KBM-7 (cell line): ENCODE measurements around the gene RANBP3.
A peak's percentile ranks its signal among the peaks of the same experiment; 100 is the strongest.
"Not testable (repeated sequence)": the region's sequence is repeated elsewhere in the genome, so short reads cannot be mapped to it uniquely, and the experiment has no call there.

ENCODE experiments used
- DNase-seq: peaks from one replicate; pipeline ENCODE4 v3.0.0-alpha.2; 2015
- in situ Hi-C: fragments of 300-500 bp; cut with MboI; formaldehyde crosslinking; loops from 2 replicates; pipeline ENCODE4 v1.14.3; 2020; ENCODE audit warnings: low sequenced_read_pairs, low pct_unique_long_range_greater_than_20kb, mixed read lengths

RANBP3 gene

GRCh38 chr19:5969476-5969875, 8.5 kb downstream of the RANBP3 start:
- DNase-seq: no peak
- in situ Hi-C loops: no loop called here

- no peak for DNase-seq
- in situ Hi-C loops: no loop called here
Observed at GRCh38 chr19:5968431-5969373, 9.2 kb downstream of the RANBP3 start.

DNA sequence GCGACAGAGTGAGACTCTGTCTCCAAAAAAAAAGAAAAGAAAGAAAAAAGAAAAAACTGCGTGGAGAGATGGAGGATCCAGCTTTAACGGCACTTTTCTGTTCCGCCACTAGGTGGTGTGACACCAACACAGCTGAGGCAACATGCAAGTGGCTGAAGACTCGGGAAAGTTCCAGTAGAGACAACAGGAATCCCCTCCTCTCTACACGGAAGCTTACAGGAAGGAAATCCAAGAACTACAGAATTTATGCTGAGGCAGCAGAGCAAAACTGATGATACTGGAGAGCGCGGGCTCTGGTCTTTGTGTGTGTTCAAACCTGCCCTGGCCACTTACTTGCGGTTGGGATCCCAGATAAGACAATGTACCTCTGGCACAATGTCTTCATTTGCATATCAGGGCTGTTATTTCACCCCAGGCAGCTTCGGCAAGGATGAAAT, 9.9 kb downstream of the RANBP3 start:
- in situ Hi-C loops: no loop called here
- DNase-seq: peak; percentile 74

DNA sequence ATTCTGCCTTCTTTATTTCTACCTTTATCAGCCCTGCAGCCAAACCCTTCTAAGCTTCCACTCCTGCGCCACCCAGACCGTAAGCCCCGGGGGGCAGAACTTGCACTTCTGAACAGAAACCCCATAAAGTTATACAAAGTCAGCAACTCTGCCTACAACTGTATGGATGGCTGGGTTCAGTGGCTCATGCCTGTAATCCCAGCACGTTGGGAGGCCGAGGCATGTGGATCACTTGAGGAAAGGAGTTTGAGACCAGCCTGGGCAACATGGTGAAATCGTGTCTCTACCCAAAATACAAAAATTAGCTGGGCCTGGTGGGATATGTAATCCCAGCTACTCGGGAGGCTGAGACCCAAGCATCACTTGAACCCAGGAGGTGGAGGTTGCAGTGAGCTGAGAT, 10.4 kb downstream of the RANBP3 start:
- in situ Hi-C loops: no loop called here
- DNase-seq: no peak

- in situ Hi-C loops: no loop called here
- no peak for DNase-seq
Observed at GRCh38 chr19:5966941-5967340, 11.0 kb downstream of the RANBP3 start.

- no peak for DNase-seq
- in situ Hi-C loops: no loop called here
Observed at GRCh38 chr19:5966215-5966614, 11.7 kb downstream of the RANBP3 start.

DNA sequence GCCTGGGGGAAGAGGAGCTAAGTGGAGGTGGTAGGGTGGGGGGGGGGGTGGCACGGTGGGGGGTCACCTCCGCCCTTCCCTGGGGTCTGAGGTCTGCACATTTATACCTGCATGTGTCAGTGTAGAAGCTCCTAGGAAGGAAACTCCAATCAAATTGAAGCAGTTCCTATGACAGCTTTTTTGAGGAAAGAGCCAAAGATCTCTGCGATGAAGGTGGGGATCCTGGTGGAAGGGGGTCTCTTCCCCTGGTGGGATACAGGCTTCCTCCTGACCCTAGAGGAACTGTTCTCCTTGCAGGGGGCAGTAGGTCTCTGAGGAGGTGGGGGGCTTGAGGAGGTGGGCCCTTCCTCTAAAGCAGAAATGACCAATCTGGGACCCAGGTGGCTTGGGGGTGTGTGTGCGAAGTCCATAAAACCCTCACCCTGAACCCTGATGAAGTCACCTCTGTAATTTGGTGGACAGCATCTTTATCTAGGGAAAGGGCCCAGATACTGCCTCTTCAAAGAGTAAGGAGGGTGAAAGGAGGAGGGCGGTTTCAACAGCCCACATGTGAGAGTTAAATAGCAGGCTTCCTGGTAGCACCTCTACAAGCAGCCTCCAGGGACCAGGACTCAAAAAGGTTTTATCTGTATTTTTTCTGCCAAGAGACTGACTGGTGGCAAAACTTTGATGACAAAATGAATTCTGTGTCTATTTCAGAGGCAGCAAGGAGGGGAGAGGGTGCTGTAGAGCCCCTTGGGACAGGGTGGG, 12.9 kb downstream of the RANBP3 start:
- in situ Hi-C loops: no loop called here
- no peak for DNase-seq

- in situ Hi-C loops: no loop called here
- no peak for DNase-seq
Observed at GRCh38 chr19:5963855-5964254, 14.1 kb downstream of the RANBP3 start.

DNA sequence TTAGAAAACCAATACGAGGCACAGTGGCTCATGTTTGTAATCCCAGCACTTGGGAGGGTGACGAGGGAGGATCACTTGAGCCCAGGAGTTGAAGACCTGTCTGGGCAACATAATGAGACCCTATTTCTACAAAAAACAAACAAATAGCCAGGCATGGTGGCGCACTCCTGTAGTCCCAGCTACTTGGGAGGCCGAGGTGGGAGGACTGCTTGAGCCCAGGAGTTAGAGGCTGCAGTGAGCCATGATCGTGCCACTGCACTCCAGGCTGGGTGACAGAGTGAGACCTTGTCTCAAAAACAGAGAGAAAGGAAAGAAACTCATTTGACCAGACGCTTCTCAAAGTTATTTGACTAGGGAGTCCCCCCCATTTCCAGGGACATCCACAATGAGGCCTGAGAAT, 14.7 kb downstream of the RANBP3 start:
- DNase-seq, in situ Hi-C loops: not testable (repeated sequence)

- in situ Hi-C loops: no loop called here
- peak; percentile 78 for DNase-seq
Observed at GRCh38 chr19:5961969-5962945, 15.7 kb downstream of the RANBP3 start.

DNA sequence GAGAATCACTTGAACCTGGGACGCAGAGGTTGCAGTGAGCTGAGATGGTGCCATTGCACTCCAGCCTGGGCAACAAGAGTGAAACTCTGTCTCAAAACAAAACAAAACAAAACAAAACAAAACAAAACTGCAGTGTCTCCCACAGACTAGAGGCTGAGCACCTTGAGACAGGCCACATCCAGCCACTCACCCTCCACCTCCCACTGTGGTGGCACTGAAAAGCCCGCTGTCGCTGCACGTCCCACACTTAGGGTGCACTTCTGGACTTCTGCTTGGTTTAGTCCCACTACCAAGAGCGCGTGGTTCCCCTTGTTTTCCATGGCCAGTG, 16.3 kb downstream of the RANBP3 start:
- in situ Hi-C loops, DNase-seq: not testable (repeated sequence)

DNA sequence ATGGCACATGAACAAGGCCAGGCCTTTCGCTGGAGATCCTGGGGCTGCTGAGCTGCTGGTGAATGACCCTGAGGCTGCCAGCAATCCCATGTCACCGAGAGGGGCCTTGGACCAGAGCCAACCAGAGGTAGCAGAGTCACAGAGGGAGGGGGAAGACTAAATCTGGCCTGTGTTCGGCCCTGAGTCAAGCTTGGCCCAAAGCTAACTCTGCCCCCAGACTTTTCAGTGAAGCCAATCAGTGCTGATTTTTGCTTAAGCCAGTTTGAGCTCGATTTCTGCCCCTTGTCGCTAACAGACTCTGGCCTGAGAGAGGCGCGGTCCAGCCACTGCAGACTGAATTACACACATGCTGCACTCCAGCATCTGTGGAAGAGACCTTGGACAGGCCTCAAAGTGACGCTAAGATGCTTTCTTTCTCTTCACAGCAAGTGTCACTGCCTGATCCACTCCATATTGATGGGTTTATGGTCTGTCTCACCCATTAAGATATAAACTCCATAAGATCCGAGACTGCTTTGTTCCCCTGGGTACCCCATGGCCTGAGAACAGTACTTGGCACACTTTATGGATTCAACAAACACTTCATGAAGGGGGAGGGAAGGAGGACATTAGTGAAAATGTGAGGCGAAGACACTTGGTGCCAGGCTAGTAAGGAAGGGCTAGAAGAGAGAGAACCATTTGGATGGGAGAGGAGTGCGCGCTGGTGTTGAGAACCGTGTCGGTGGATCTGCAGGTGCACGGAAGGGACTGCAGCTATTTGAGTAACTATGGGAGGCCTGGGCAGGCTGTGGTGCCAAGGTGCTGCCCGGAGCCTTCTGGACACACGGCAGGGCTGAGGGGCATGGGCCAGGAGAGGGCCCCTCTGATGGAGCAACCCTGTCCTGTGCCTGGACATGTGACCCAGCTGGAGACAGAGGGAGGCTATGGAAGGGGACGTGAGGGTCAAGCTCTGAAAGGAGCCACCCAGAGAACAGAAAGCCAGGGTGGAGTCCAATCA, 17.6 kb downstream of the RANBP3 start:
- in situ Hi-C loops: no loop called here
- no peak for DNase-seq

DNA sequence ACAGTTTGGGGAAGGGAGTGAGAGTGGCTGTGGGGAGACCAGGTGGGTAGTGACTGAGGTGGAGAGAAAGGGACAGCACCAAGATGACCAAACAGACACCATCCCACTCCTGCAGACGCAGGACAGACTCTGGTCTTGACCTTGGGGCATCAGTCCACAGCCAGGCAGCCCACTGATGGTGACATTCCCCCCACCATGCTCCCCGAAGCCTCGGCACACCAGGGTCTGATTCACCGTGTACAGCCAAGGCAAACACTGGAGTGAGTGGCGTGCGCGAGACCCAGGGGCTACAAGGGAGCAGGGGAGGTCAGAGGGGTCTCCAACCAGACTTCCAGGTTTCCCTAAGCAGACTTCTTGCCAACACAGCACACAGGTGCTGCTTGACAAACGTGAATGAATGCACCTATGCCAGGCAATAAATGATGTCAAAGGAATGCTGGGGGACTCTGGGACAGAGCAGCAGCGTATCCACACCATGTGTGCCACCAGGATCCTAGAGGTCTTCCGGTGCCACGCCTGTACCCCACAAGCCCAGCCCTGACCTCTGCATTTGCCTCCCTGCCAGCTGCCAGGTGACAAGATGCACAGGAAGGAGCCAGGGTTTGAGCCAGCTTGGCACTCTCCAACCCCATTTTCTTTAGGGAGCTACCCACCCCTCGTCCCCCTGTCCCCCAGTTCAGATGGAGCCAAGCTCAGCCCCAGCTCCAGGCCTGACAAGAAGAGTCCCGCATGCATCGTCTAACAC, 18.5 kb downstream of the RANBP3 start:
- in situ Hi-C loops: no loop called here
- no peak for DNase-seq

GRCh38 chr19:5958851-5959122, 19.2 kb downstream of the RANBP3 start:
- no peak for DNase-seq
- in situ Hi-C loops: no loop called here

- DNase-seq: no peak
- in situ Hi-C loops: no loop called here
Observed at GRCh38 chr19:5958074-5958850, 19.7 kb downstream of the RANBP3 start.

GRCh38 chr19:5957170-5957569, 20.8 kb downstream of the RANBP3 start:
- in situ Hi-C loops: no loop called here
- no peak for DNase-seq

GRCh38 chr19:5956728-5957127, 21.2 kb downstream of the RANBP3 start:
- DNase-seq: no peak
- in situ Hi-C loops: no loop called here
